NCI-H2171 (cell line): ENCODE data around the gene DHRS12.

ENCODE experiments used
- DNase-seq: peaks from one replicate; lab custom pipeline; 2025; lab: John Stamatoyannopoulos, UW

DHRS12 gene

GRCh38 chr13:51781246-51782022 lies 22.5 kb downstream of the DHRS12 start:
- no peak for DNase-seq

GRCh38 chr13:51780099-51780498 lies 23.9 kb downstream of the DHRS12 start:
- no peak for DNase-seq

- DNase-seq = no peak
Measured at GRCh38 chr13:51778392-51778791, 25.6 kb downstream of the DHRS12 start.

- DNase-seq = no peak
Measured at GRCh38 chr13:51777921-51778320, 26.0 kb downstream of the DHRS12 start.

DNA sequence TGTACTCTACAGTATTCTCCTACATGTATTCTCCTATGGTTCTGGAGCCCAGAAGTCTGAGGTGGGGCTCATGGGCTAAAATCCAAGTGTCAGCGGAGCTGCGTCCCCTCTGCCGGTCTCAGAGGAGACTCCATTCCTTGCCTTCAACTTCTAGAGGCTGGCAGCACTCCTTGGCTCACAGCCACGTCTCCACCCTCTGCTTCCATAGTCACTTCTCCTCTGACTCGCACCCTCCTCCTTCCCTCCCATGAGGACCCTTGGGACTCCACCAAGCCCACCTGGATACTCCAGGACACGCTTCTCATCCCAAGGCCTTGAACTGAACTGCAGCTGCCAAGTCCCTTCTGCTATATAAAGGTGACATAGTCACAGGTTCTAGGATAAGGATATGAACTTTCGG lies 27.8 kb downstream of the DHRS12 start:
- peak; percentile 19 for DNase-seq

GRCh38 chr13:51773515-51773914 lies 30.4 kb downstream of the DHRS12 start:
- DNase-seq = no peak

GRCh38 chr13:51772781-51773180 lies 31.2 kb downstream of the DHRS12 start:
- DNase-seq = no peak

GRCh38 chr13:51772105-51772455 lies 31.9 kb downstream of the DHRS12 start:
- no peak for DNase-seq

DNA sequence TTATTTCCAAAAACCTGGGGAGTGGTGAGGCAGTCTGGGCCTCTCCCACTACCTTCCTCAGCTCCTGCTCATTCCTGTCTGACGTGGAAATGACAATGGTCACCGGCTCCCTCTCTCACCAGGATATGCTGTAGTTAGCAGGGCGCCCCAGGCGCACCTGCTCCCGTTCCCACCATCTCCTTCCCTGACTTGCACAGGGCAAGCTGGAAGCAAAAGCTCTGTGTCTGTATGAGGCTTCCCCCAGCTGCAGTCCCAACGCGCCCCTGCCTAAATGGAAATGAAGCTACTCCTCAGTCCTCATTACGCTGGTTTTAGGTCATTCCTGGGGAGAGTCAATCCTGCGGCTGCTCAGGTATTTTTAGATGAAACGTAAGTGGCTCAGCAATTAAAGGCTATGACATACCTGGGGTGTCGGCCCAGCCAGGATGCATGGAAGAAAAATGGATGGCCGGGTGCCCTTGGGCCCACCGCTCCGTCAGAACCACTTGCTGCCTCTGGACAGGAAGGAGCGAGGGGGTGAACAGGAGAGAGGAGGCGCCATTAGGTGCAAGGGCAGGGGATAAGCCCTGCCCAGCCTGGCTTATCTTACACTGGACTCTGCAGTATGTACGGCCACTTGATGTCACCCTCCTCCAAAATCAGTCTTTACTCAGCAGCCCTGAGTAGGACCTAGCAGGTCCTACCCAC lies 32.4 kb downstream of the DHRS12 start:
- no peak for DNase-seq

- DNase-seq = no peak
Measured at GRCh38 chr13:51770681-51771417, 33.1 kb downstream of the DHRS12 start.

GRCh38 chr13:51770160-51770559 lies 33.8 kb downstream of the DHRS12 start:
- DNase-seq = no peak

DNA sequence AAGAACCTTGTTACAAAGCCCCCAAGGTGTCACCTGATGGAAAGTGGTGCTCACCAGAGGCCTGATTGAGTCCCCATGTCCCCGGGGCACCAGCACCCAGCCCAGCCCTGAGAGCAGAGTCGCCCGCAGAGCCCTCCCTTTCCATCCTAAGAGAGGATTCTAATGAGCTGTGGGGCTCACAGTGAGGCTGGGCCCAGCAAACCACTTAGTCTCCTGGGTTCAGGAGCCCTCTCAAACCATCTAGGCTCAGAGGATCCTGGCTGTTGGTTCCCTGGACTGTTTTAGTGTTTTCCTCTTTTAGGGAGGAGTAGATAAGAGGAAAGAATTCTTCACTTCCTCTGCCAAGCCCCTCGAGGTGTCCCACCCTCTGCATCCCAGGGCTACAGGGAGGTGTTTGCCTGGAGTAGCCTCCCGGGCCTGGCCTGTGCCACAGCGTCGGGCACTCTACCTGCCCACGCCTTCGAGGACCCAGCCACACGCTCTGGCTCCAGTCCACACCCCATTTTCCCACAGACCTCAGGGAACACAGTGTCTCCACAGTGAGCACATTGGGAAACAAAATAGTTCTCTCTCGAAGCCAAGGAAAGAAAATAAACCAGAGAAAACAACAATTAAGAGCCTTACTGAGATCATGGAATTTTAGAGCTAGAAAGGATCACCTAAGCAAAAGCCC lies 34.4 kb downstream of the DHRS12 start:
- DNase-seq = no peak

DNA sequence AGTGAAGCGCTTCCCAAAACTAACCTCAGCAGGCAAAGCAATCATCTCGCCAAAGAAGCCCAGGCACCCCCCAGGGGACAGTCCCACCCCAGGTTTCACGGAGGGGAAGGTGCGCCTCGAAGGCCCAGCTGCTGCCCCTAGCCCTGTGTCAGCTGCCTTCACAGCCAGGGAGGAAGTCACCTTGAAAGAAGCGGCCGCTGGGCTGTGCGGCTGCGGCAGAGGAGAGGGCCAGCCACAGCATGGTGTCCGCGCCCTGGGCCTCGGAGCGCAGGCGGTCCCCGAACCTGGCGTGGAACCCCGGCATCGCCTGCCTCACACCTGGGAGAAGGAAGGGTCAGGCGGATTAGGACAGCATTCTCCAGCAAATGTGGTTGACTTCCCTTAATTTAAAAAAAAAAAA lies 35.0 kb downstream of the DHRS12 start:
- DNase-seq = no peak

DNA sequence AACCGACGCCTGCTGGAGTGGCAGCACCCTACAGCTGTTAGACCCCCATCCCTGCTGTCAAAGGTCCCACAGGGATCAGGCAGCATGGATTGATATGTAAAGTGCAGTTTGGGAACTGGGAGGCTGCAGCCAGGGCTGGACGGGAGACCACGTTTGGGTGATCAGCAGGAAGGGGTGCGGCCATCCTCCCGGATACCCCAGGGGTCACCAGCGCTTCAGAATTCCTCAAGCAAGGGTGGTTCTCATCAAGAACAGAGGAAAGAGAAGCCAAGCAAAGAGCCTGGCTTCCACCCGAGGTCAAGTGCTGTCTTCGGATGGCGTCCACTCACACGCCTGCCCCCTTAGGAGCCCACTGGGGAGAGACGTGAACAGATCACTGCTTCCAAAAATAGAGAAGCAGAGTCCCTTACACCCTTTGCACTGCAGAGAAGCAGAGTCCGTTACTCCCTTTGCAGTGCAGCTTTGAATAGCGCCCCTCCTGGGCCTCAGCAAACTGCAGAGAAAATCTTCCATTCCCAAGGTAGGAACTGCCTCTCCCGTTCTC lies 35.5 kb downstream of the DHRS12 start:
- no peak for DNase-seq

- DNase-seq = no peak
Measured at GRCh38 chr13:51767100-51767499, 36.9 kb downstream of the DHRS12 start.

- no peak for DNase-seq
Measured at GRCh38 chr13:51765142-51765515, 38.8 kb downstream of the DHRS12 start.

GRCh38 chr13:51764184-51765141 lies 39.5 kb downstream of the DHRS12 start:
- no peak for DNase-seq

- no peak for DNase-seq
Measured at GRCh38 chr13:51763486-51763885, 40.5 kb downstream of the DHRS12 start.

DNA sequence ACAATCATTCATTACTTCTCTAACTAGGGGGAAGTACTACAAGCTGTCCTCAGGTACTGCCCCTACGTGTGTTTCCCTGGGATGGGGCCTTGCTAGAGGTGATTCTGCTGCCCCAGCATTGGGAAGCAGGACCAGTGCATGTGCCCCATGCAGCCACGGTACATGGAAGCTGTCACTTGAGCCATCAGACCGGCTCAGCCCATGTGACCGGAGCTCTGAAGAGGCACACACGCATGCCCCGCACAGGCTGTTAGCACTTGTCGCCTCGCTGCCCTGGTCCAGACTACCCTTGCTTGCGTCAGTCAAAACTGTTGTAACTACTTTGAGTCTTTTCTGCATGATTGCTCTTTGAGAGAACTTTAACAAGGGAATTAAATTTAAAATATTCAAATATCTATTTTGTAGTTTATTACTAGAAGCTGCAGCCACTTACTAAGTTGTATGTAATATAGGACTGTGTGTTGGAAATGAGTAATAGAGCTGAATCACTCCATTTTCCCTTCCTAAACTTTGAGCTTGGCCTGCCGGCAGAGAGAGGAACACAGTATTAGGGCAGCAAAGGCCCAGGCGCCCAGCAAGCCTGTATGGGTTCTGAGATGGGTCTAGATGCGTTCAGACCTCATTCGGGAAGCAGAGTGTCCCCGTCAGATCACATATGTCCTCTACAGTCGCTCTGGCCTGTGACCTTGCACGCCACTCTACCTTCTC lies 42.2 kb downstream of the DHRS12 start:
- no peak for DNase-seq

GRCh38 chr13:51760592-51760991 lies 43.4 kb downstream of the DHRS12 start:
- no peak for DNase-seq
